ENCODE measurements around the gene PIAS4.

GRCh38 chr19:4066682-4067395, 59.3 kb downstream of the PIAS4 start, which contains the start of gene ZBTB7A:
- TF ChIP-seq MAZ (CRISPR knock-in tag; conservative IDR thresholded peaks at IDR 0.05 in 1 of 2, IDR thresholded peaks at IDR 0.05 in 1 of 2) = peak in 1 of 2 experiments; percentile 37; a peak in 2 of 4 replicates
- TF ChIP-seq HMG20B (CRISPR knock-in tag; IDR thresholded peaks at IDR 0.05) = no peak
